Osteocyte (in vitro differentiated cells): ENCODE data around the gene RAB27A. TPM values are rescaled to one million over a fixed set of nuclear protein-coding genes. Genes with fewer than 3 reads are reported as not detected.

ENCODE experiments used
- DNase-seq: peaks from one replicate; pipeline ENCODE4 v3.0.0; 2021; ENCODE audit warnings: mixed read lengths; ENCODE audit not compliant: unreplicated experiment; ENCODE audit errors: extremely low spot score
- H3K27ac Mint-ChIP-seq: one replicate; pipeline ENCODE4 v1.8.0; 2021; ENCODE audit warnings: mild to moderate bottlenecking, mixed read lengths; ENCODE audit not compliant: unreplicated experiment
- H3K27me3 Mint-ChIP-seq: one replicate; pipeline ENCODE4 v1.8.0; 2021; ENCODE audit warnings: mixed read lengths; ENCODE audit not compliant: unreplicated experiment
- H3K36me3 Mint-ChIP-seq: one replicate; pipeline ENCODE4 v1.8.0; 2021; ENCODE audit warnings: mixed read lengths; ENCODE audit not compliant: unreplicated experiment
- H3K4me1 Mint-ChIP-seq: one replicate; pipeline ENCODE4 v1.8.0; 2021; ENCODE audit warnings: mixed read lengths; ENCODE audit not compliant: unreplicated experiment
- H3K4me3 Mint-ChIP-seq: one replicate; pipeline ENCODE4 v1.8.0; 2021; ENCODE audit warnings: mild to moderate bottlenecking, moderate library complexity, mixed read lengths; ENCODE audit not compliant: unreplicated experiment
- H3K9me3 Mint-ChIP-seq: one replicate; pipeline ENCODE4 v1.8.0; 2021; ENCODE audit warnings: mixed read lengths; ENCODE audit not compliant: unreplicated experiment
- CTCF ChIP-seq: fragments of 200-600 bp; sonication (generic); IDR thresholded peaks from 2 replicates; pipeline ENCODE4 v1.5.0; 2021; ENCODE audit warnings: antibody characterized with exemption, mild to moderate bottlenecking, moderate library complexity
- total RNA-seq: library from RNA; stranded (reverse); gene quantifications from 2 replicates; pipeline ENCODE4 v1.2.1, GENCODE V29; 2021

Gene RAB27A
- total RNA-seq, 1 donor from 2014 or later = 12.4 TPM

- no peak overlapping the region for H3K4me3 Mint-ChIP-seq
- peaks cover 4% of the 10 kb centered on the region for H3K4me1 Mint-ChIP-seq
- H3K9me3 Mint-ChIP-seq = no peaks in the 10 kb centered on the region
- peaks cover 2% of the 10 kb centered on the region for H3K36me3 Mint-ChIP-seq
- no peak overlapping the region for H3K27ac Mint-ChIP-seq
- no peak for DNase-seq
- TF ChIP-seq CTCF = no peak
- no peaks in the 10 kb centered on the region for H3K27me3 Mint-ChIP-seq
These were observed 52.1 kb downstream of the RAB27A start for GRCh38 chr15:55237219-55238130.

- Mint-ChIP-seq H3K4me3 (no peak overlapping the region), H3K4me1 (no peaks in the 10 kb centered on the region), H3K27me3 (no peaks in the 10 kb centered on the region), H3K9me3 (no peaks in the 10 kb centered on the region), H3K36me3 (peaks cover 2% of the 10 kb centered on the region), H3K27ac (no peak overlapping the region)
- no peak for DNase-seq
- TF ChIP-seq CTCF = no peak
These were observed 54.0 kb downstream of the RAB27A start for GRCh38 chr15:55235546-55236036.

GRCh38 chr15:55234800-55235104 is 54.9 kb downstream of the RAB27A start:
- no peaks in the 10 kb centered on the region for H3K9me3 Mint-ChIP-seq
- H3K27me3 Mint-ChIP-seq = no peaks in the 10 kb centered on the region
- no peak overlapping the region for H3K27ac Mint-ChIP-seq
- H3K4me3 Mint-ChIP-seq = no peak overlapping the region
- DNase-seq = no peak
- peaks cover 2% of the 10 kb centered on the region for H3K36me3 Mint-ChIP-seq
- no peaks in the 10 kb centered on the region for H3K4me1 Mint-ChIP-seq
- TF ChIP-seq CTCF = no peak

- Mint-ChIP-seq H3K27ac (no peak overlapping the region), H3K4me1 (no peaks in the 10 kb centered on the region), H3K27me3 (no peaks in the 10 kb centered on the region), H3K9me3 (no peaks in the 10 kb centered on the region), H3K36me3 (peaks cover 2% of the 10 kb centered on the region), H3K4me3 (no peak overlapping the region)
- TF ChIP-seq CTCF = no peak
- DNase-seq = no peak
These were observed 55.4 kb downstream of the RAB27A start for GRCh38 chr15:55234104-55234799.

GRCh38 chr15:55231455-55231854 is 58.2 kb downstream of the RAB27A start:
- Mint-ChIP-seq H3K27me3 (no peaks in the 10 kb centered on the region), H3K9me3 (no peaks in the 10 kb centered on the region), H3K36me3 (peaks cover 4% of the 10 kb centered on the region), H3K4me1 (no peaks in the 10 kb centered on the region), H3K4me3 (no peak overlapping the region), H3K27ac (no peak overlapping the region)
- TF ChIP-seq CTCF = no peak
- no peak for DNase-seq
